ENCODE data around the gene NR2C2.

Gene NR2C2

DNA sequence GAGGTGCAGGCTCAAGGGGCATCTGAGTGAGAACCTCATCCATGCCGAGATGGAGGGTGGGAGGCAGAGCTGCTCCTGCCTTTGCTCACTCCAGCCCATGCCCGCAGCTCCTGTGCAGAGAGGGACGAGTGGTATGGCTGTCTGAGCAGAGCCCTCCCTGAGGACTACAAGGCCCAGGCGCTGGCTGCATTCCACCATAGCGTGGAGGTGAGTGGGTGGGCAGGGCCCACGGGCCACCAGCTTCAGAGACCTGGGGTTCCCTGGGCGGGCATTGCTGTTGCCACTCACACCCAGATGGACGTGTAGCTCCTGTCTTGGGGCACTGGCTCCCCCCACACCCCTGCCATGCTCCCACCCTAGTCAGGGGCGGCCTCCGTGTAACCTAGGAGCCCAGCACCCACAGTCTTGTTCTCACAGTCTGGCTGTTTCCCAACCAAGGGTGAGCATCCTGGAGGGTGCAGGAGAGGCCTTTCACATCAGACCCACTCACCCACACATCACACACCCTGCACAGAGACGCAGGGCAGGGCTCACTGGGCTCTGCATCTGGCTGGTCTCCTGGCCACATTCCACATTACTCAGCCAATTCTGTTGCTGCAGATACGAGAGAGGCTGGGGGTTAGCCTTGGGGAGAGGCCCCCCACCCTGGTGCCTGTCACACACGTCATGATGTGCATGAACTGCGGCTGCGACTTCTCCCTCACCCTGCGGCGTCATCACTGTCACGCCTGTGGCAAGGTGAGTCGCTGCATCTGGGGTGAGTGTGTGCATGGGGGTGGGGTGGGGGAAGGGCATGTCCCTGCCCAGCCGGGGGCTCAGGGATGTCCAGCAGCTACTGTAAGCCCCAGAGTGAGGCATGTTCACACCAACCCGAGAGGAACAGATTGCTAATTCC, 25.3 kb upstream of the NR2C2 start:
- DNase-seq, result no peak

DNA sequence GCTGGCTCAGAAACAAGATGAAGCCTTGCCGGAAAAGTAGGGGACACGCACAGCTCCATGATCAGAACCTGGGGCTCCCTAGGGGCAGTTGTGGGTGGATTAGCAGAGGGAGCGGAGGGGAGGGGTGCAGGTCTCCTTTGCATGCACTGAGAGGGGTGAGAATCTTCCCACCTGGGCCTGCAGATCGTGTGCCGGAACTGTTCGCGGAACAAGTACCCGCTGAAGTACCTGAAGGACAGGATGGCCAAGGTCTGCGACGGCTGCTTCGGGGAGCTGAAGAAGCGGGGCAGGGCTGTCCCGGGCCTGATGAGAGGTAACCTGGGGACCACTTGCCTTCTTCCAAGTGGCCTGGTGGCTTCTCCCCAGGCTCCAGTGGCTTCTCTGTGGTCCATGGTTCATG, 24.5 kb upstream of the NR2C2 start:
- DNase-seq, result no peak

DNA sequence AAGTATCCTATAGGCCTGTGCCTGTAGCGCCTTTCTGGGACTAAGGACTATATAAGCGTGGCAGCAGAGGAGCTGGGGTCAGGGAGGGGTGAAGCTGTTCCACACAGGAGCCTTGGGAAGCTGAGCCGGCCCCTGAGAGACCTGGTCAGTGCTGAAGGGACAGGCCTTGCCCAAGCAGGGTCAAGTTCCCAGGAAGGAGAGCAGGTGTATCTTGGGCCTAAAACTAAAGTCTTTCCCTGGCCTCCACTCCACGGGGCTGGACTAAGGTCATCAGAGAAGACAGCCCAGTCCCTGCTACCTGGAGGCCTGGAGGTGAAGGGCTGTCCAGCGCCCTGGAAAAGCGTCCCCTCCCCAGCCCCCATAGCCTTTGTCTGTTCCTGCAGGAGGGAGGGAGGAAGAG, 23.9 kb upstream of the NR2C2 start:
- DNase-seq, result no peak

DNA sequence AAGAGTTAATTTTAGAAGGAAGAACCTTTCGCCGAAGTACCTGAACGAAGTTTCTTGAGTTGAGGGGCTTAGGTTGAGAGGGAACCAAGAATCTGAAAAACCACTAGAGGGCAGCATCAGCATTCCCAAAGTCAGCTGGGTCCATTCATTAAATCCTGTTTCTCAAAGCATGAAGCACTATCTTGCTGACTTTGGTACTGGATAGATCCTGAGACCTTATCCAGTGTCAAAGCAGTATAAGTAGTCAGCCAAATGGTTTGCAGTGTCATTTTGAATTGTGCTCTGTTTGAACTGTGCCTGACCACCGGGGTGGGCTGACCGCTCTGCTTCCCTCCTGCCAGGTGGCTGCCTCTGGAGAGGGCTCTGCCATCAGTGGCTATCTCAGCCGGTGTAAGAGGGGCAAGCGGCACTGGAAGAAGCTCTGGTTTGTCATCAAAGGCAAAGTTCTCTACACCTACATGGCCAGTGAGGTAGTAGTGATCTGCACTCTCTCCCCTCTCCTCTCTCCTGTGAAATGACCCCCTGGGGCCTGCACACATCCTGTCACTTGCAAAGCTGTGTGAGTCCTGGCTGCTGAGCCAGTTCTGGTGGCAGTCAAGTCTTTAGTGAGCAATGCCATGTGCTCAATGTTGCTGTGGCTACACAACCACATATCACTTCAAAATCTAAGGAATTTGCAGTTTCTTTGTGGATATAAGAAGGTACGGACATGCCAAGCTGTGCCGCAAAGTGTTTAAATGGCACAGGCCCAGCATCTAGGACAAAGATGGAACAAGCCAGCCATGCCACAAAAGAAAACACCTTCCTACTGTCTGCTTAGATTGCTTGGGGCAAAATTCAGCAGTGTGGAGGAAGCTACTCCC, 21.4 kb upstream of the NR2C2 start:
- DNase-seq, result peak; percentile 70

DNA sequence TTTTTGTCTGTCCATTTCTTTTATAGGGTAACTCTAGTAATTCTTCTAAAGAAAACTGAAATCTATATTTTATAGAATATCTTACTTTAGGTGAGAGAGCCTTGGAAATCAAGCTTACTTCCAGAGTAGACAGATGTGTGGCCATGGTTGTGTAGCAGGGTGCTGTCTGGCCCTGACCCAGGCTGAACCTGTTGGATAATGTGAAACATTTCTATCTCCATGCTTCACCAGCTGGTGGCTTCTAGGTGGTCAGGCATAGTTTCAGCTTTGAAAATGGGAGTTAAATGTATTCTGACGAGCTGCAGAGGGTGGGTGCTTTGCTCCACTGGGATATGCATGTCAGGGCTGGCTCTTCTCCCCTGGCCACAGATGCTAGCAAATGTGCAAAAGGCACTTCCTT, 20.8 kb upstream of the NR2C2 start:
- no peak for DNase-seq

DNA sequence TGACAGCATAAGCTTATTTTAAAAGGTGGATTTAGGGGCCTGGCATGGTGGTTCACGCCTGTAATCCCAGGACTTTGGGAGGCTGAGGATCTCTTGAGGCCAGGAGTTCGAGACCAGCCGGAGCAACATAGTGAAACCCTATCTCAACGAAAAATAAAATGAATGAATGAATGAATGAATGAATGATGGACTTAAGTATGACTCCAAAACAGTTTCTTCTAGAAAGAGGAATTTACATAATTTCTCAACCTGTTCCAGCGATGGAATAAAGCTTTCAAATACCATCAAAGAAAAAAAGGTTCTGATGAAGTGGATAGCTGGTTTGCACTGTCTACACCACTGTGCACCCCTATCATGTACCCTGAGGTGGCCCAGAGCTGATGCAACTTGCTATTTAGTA, 20.1 kb upstream of the NR2C2 start:
- no peak for DNase-seq

DNA sequence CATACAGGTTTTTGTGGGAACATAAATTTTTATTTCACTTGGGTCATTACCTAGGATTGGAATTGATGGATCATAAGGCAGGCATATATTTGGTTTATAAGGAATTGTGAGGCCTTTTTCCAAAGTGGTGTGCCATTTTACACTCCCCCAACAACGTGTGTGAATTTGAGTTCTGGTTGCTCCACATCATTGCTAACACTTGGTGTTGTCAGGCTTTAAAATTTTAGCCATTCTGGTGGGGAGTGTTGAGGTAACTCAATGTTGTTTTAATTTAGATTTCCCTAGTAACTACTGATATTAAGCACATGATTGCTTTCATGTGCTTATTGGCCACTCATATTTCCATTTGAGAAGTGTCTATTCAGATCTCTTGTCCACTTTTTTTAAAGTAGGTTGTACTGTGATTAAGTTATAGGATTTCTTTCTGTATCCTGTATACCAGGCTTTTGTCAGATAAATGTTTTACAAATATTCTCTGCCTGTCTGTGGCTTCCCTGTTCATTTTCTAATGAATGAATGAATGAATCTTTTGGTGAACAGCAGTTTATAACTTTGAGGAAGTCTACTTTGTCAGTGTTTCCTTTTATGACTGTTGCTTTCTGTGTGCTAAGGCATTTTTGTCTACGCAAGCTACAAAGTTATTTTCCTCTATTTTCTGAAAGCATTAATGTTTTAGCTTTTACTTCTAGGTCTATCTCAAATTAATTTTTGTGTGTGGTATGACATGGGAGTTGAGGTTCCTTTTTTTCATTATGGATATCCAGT, 17.9 kb upstream of the NR2C2 start:
- DNase-seq, result peak; percentile 51

DNA sequence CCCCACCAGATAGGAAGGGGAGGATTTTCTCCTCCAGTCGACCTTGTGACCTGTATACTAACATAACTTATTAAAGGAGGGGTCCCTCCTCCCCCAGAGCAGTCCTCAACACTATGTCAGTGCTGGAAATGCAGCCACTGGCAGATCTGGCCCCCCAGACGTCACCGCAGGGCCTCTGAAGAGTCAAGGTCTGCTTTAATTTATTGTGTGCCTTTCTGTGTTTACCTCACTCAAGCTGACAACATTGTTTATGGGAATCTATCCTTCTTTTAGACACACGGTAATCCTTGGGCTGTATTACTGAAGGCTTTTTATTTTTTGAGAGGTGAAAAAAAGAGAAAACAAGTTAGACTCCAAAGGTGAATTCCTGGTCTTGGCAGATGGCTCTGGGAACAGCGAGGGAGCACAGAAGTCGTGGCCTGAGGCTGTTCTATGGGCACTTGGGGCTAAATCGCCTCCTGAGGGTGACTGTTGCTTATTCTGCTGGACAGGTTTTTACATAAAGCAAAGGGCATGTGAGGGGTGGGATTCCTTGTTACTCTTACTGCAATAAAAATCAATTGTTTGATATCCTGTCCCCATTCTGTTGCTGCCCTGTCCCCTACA, 13.5 kb upstream of the NR2C2 start:
- DNase-seq, result no peak

DNA sequence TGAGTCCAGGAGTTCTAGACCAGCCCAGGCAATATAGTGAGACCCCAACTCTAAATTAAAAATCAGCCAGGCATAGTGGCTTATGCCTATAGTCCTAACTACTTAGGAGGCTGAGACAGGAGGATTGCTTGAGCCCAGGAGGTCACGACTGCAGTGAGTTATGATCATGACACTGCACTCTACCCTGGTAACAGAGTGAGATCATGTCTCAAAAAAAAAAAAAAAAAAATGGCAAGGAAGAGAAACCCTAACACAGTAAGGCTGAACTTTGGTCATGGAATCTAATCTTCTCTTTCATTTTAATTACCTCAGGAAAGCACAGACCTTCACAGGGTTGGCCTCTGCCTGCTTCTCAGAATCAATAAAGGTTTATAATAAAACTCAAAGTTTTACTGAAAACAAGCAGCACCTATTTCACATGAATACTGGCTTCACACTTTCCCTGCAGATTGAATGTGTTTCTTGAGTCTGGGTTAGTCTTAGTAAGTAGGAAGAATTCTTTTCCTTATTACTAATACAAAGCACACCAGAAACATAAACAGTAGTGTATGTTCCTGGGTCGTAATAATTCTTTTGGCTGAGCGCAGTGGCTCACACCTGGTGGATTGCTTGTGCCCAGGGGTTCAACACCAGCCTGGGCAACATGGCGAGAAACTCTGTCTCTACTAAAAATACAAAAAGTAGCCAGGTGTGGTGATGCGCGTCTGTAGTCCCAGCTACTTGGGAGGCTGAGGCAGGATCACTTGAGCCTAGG, 11.6 kb upstream of the NR2C2 start:
- no peak for DNase-seq

DNA sequence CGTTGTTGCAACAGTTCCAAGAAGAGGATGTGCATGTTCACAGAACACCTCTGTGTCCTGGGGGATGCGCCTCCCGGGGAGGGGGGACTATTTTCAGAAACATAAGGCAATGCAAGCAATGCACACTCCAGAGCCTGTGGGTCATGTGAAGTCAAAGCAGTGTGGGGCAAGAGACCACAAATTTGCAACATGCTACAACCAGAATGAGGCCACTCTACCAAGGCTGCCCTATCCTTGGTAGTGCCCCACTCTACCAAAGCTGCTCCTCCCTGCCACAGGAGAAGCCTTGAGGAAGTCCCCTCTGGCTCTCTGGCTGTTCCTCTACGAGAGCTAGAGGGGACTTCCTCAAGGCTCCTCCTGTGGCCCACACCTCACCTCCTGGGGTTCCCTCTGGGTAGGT, 8.4 kb upstream of the NR2C2 start:
- no peak for DNase-seq

DNA sequence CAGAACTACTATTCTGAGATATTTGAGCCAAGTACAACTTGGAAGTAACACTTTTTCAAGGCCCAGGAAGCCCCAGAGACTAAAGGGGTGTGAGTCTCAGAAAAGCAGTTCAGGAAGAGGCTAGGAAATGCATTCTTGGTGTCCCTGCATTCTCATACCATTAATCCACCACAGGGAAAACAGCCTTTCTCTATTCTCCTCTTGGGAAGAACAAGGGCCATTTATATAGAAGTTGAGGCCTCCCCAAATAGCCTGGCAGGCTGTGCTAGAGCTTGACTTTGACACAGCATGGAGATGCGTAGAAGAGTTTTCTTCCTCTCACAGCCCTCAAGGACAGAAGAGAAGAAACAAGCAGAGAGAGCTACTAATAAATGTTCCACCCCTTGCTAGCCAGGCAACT, 5.5 kb upstream of the NR2C2 start:
- DNase-seq, result no peak

DNA sequence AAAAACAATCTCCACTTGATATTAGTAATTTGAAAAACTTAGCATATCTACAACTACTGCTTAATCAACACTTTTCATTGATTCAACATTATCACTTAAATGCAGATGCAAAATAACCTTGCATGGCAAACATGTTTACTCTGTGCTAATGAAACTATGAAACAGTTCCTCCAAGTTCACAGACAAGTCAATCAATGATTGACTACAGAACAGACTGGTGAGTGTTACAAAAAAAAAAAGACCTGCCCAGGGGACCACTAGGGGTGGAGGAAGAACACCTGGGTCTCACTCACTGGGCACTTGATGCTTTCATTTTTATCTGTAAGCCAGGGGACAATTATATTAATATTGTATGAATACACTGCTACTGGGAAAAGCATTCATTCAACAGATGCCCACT, 4.3 kb upstream of the NR2C2 start:
- no peak for DNase-seq

DNA sequence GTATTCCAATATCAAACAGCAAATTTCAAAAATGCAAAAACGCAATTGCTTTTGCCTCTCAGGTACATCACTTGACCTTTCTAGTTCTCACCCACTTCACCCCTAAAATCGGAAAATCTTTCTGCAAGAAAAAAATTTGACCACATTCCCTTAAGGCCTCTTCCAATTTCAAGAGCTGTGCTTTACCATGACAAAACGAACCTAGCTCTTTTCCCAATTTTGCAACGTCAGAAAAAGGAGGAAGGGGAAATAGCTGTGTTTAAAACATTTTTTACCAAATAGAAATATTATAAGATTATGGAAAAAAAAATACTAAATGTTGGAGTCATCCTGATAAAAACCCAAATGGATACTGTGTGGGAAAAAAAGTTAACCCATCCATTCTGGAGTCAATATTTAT, 1.1 kb upstream of the NR2C2 start:
- DNase-seq, result peak; percentile 23

DNA sequence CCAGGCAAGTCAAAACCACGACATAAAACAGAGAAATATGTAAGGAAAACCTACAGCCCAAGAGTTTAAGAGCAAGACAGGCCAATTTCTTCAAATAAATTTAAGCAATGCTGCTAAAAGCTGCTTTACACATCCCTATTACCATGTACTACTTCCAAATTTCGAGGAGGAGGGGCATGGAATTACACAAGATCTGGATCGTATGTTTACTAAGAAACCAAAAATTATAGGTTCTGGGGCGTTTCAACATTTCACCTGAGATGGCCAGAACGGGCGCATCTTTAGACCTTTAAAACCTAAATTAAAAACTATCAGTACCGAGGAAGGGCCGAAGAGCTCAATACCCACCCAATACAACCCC, 664 bp upstream of the NR2C2 start:
- DNase-seq, result peak; percentile 35

DNA sequence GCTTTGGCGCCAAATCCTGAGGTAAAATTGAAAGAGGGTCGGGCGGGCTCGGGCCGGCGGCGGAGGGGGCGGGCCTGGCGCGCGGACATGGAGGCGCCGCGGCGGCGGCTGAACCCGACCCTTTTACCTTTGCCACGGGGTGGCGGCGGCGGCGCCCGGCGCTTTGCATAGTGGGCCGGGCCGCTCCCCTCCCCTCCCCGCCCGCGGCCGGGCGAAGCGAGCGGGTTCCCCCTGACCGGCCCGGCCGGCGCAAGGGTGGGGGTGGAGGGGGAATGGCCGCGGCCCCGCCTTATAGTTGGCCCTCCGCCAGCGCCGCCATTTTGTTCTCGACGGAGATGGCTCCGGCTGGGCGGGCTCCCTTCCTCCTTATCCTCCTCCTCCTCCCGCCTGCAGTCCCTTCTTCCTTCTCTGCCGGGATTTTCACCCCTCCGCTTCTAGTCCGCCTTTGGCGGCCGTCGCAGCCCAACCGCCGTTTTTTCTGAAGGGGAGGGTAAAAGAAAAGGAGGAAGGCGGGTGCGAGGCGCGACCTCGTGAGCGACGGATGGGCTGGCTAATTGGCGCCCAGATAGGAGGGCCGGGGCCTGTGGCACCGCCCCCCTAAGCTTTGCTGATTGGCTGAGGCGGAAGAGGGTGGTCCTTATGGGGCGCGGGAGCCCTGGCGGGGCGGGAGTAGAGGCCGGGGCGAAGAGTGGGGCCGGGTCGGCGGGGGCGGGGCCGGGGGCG, 664 bp downstream of the NR2C2 start:
- DNase-seq, result peak; percentile 98

DNA sequence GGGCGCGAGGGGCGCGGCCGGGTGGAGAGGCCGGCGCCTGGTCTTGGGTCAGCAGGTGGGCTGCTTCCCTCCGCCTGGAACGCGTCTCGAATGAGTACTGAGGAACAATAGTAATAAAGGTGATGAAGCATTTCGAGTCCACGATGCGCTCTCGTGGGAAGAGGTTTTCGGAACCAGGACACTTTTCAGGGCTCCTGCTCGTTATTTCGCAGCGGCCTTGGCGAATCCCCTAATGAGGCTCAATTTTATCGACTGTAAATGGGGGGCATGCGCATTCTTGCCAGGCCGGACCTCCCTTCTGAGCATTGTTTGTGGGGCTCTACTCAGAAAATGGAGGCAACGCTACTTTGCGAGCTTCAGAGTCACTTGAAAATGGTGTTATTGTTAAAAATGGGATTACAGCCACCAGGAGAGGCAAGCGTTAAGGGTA, 1.2 kb downstream of the NR2C2 start:
- no peak for DNase-seq

DNA sequence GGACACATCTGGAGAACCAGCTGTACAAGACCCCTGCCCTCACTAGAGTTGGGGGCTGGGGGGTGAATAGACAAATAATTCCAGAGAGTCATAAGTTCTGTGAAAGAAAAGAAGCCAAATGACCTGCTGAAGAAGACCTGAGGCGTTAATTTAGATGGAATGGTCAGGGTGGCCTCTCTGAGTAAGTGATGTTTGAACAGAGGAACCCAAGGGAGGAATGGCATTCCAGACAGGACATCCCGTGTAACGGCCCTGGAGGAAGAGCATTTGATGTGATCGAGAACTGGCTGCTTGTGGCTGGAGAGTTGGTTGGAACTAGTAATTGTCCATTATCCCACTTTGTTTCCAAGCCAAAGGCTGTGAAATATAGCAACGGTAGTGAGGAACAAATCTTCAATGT, 1.7 kb downstream of the NR2C2 start:
- no peak for DNase-seq

DNA sequence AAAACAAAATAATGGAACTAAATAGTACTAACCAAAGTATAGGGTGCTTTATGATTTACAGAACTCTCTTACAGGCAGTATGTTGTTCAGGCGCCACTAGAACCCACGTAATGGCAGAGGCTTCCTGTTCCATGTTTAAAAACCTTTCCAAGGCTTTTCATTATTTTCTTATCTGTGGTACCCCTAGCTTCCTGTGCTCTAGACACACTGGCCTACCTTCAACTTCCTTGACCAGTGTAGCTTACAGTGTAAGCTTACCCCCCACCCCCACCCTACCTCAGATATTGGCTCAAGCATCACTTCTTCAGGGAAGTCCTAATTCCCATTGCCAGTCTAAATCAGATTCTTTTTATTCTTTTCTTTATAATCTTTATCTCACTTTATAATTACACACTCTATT, 2.9 kb downstream of the NR2C2 start:
- DNase-seq, result no peak

DNA sequence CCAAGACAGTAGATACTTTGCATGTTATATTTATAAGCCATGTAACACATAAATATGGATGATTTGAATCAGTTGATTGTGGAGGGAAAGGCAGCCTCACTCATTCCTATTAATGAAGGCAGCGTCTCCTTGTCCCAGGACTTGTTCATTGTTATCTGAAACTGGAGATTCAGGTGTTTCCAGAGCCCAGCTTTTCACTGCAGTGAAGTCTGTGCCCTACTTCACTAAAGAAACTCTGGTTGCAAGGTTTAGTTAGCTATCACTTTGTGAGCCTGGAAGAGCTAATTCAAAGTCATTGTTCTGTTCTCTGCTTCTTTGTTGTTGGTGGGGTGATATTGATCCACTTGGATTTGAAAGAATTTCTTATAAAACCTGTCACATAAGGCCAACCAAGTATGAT, 9.8 kb downstream of the NR2C2 start:
- no peak for DNase-seq

DNA sequence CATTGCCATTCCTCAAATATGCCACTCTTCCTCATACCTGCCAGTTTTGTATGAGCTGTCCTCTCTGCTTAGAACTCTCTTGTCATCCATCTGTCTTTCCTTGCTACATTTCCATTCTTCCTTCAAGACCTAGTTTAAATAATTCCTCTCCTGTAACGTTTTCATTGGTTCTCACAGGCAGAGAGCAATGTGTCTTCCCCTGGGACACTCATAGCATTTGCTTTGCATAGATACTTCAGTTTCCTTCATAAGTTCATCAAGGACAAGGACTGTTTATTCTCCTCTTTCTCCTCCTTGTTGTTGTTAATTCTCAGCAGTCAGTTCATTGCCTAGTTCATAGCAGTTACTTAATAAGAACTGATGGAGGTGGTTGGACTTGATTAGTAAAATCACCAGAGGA, 10.5 kb downstream of the NR2C2 start:
- no peak for DNase-seq

DNA sequence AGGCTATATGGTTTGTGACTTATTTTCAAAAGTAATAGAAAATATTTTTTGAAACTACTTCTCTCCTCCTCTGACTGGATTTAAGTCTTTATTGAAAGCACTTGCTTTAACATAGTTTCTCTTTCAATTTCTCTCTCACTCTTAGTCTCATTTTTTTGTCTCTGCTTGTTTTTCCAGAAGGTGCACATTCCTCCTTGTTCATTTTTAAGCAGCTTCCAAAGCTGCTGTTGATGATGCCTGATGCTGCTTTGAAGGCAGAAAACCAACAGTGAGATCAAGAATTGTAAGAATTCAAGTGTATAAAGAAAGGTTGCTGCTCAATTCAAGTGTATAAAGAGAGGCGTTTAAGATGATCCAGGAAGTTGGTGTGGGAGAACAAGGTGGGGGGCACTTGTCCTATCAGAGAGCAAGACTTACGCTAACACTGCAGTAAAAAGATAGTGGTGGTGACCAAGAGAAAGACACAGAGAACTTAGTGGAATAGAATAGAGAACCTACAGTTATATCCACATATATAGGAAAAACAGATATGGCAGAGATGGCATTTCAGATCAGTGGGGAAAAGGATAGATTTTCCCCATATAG, 12.1 kb downstream of the NR2C2 start:
- DNase-seq, result peak; percentile 25

Data from suppressor macrophage treated with lipopolysaccharide for 4 hours (primary cell).